GM15510 (cell line): ENCODE results near the gene MAP7D1.

Experiments
- POLR2A ChIP-seq: IDR thresholded peaks from 3 replicates; pipeline ENCODE4 v1.6.1; 2011; ENCODE audit warnings: borderline replicate concordance; ENCODE audit not compliant: insufficient read length; ENCODE audit errors: extremely low read depth

MAP7D1 gene

GRCh38 chr1:36156329-36157114, 562 bp downstream of the MAP7D1 start:
- TF ChIP-seq POLR2A: peak; percentile 38

- no peak for TF ChIP-seq POLR2A
These were observed 1.3 kb downstream of the MAP7D1 start for GRCh38 chr1:36157115-36157903.

GRCh38 chr1:36157973-36158826, 2.2 kb downstream of the MAP7D1 start:
- TF ChIP-seq POLR2A: no peak

GRCh38 chr1:36159614-36160387, 3.8 kb downstream of the MAP7D1 start:
- no peak for TF ChIP-seq POLR2A

- TF ChIP-seq POLR2A: no peak
These were observed 4.5 kb downstream of the MAP7D1 start for GRCh38 chr1:36160388-36160948.

- peak; percentile 65 for TF ChIP-seq POLR2A
These were observed 5.1 kb downstream of the MAP7D1 start for GRCh38 chr1:36160949-36161485.

- TF ChIP-seq POLR2A: peak; percentile 11
These were observed 5.9 kb downstream of the MAP7D1 start for GRCh38 chr1:36161641-36162531.

GRCh38 chr1:36162680-36163239, 6.8 kb downstream of the MAP7D1 start:
- no peak for TF ChIP-seq POLR2A

GRCh38 chr1:36163426-36163825, 7.5 kb downstream of the MAP7D1 start:
- no peak for TF ChIP-seq POLR2A

GRCh38 chr1:36164361-36164760, 8.4 kb downstream of the MAP7D1 start:
- no peak for TF ChIP-seq POLR2A

- TF ChIP-seq POLR2A: no peak
These were observed 9.2 kb downstream of the MAP7D1 start for GRCh38 chr1:36165145-36165544.

GRCh38 chr1:36166136-36166535, 10.2 kb downstream of the MAP7D1 start:
- no peak for TF ChIP-seq POLR2A

- no peak for TF ChIP-seq POLR2A
These were observed 11.3 kb downstream of the MAP7D1 start for GRCh38 chr1:36166938-36167905.
